HepG2 (cell line): ENCODE results near the gene STX10. TPM values are rescaled to one million over a fixed set of nuclear protein-coding genes. Genes with fewer than 3 reads are reported as not detected.

Experiments used
- AGO1 ChIP-seq: fragments of 200-400 bp; formaldehyde crosslinking; IDR thresholded peaks from 2 replicates; pipeline ENCODE4 v1.6.1; 2017; ENCODE audit warnings: mild to moderate bottlenecking, low read depth, low read length, moderate library complexity; ENCODE audit not compliant: poor library complexity, severe bottlenecking
- ATF2 ChIP-seq: sonication (generic); formaldehyde crosslinking; IDR thresholded peaks from 2 replicates; pipeline ENCODE4 v1.4.0; 2020; ENCODE audit warnings: missing genetic modification reagents
- ATF5 ChIP-seq: sonication (generic); formaldehyde crosslinking; IDR thresholded peaks from 2 replicates; pipeline ENCODE4 v1.4.0; 2020; ENCODE audit warnings: mild to moderate bottlenecking, low read depth, missing genetic modification reagents
- CENPX ChIP-seq: sonication (generic); formaldehyde crosslinking; IDR thresholded peaks from 2 replicates; pipeline ENCODE4 v1.9.0; 2021; ENCODE audit warnings: mild to moderate bottlenecking, missing genetic modification reagents, moderate library complexity
- FOSL2 ChIP-seq: sonication (generic); formaldehyde crosslinking; IDR thresholded peaks from 2 replicates; pipeline ENCODE4 v1.4.0; 2020; ENCODE audit warnings: missing genetic modification reagents
- NRL ChIP-seq: sonication (generic); formaldehyde crosslinking; IDR thresholded peaks from 2 replicates; pipeline ENCODE4 v1.5.0; 2020; ENCODE audit warnings: missing genetic modification reagents, mild to moderate bottlenecking, moderate library complexity, borderline replicate concordance
- PTBP1 ChIP-seq: fragments of 200-400 bp; formaldehyde crosslinking; IDR thresholded peaks from 2 replicates; pipeline ENCODE4 v1.6.1; 2018; ENCODE audit warnings: low read length, low read depth; ENCODE audit not compliant: poor library complexity, severe bottlenecking
- RFX5 ChIP-seq: IDR thresholded peaks from 2 replicates; pipeline ENCODE4 v1.6.1; 2011; ENCODE audit warnings: low read depth, low read length, improper control_type of control experiment
- SATB2 ChIP-seq: sonication (generic); formaldehyde crosslinking; IDR thresholded peaks from 2 replicates; pipeline ENCODE4 v1.5.0; 2020; ENCODE audit warnings: missing genetic modification reagents
- SNAPC5 ChIP-seq: sonication (generic); formaldehyde crosslinking; IDR thresholded peaks from 2 replicates; pipeline ENCODE4 v1.8.1; 2023; ENCODE audit warnings: mild to moderate bottlenecking, missing genetic modification reagents, borderline replicate concordance
- TSC22D2 ChIP-seq: sonication (generic); formaldehyde crosslinking; IDR thresholded peaks from 2 replicates; pipeline ENCODE4 v1.5.1; 2020; ENCODE audit warnings: missing genetic modification reagents, mild to moderate bottlenecking, borderline replicate concordance
- ZFYVE20 ChIP-seq: sonication (generic); formaldehyde crosslinking; IDR thresholded peaks from 2 replicates; pipeline ENCODE4 v1.8.0; 2023; ENCODE audit warnings: low read depth, mild to moderate bottlenecking, moderate library complexity, missing genetic modification reagents, borderline replicate concordance
- ZNF136 ChIP-seq: sonication (generic); formaldehyde crosslinking; IDR thresholded peaks from 2 replicates; pipeline ENCODE4 v1.8.1; 2022; ENCODE audit warnings: low read depth, mild to moderate bottlenecking, moderate library complexity, missing genetic modification reagents
- ZNF337 ChIP-seq: sonication (generic); formaldehyde crosslinking; IDR thresholded peaks from 2 replicates; pipeline ENCODE4 v1.5.1; 2020; ENCODE audit warnings: missing genetic modification reagents, low read depth, mild to moderate bottlenecking, borderline replicate concordance
- ZNF770 ChIP-seq: sonication (generic); formaldehyde crosslinking; IDR thresholded peaks from 2 replicates; pipeline ENCODE4 v1.5.0; 2020; ENCODE audit warnings: mild to moderate bottlenecking, missing genetic modification reagents
- ZNF772 ChIP-seq: sonication (generic); formaldehyde crosslinking; IDR thresholded peaks from 2 replicates; pipeline ENCODE4 v1.5.0; 2020; ENCODE audit warnings: mild to moderate bottlenecking, missing genetic modification reagents
- ZNF776 ChIP-seq: sonication (generic); formaldehyde crosslinking; IDR thresholded peaks from 2 replicates; pipeline ENCODE4 v1.4.0; 2020; ENCODE audit warnings: mild to moderate bottlenecking, missing genetic modification reagents
- polyA plus RNA-seq, 8 experiments: library from polyadenylated mRNA; depleted of rRNA in 3 of 8; stranded (reverse) in 7 of 8; unstranded in 1 of 8; fragments of >200 nt; fragmentation: Illumina TruSeq in 4 of 8; extraction: Trizol in 4 of 8; gene quantifications; 2 replicates each; pipeline versions ENCODE4 v1.2.1 to v1.2.3, GENCODE V29; 2011 to 2016; ENCODE audit warnings: low read depth in 4 of 8, missing spikeins in 1 of 8, mixed read lengths in 1 of 8; ENCODE audit not compliant: insufficient read depth in 1 of 8
- total RNA-seq, 5 experiments: library from RNA; depleted of rRNA; stranded (reverse); fragments of >200 nt; fragmentation: Illumina TruSeq; extraction: Trizol; gene quantifications; 2 replicates each; pipeline ENCODE4 v1.2.3, GENCODE V29; 2016; ENCODE audit warnings: low read depth in 1 of 5

STX10 gene
- total and polyA plus RNA-seq, 2 of the 13 experiments (the other 11 are each of a cell fraction or from before 2014, with no cell fraction given): 47.9 to 66.4 TPM

GRCh38 chr19:13150187-13150930 lies at the start of gene STX10, which contains the start of gene IER2 (continued):
- TF ChIP-seq SNAPC5 (CRISPR knock-in tag) (0 out of 2 replicates have a peak, but pooled peaks have one; percentile 64), FOSL2 (CRISPR knock-in tag) (peak; percentile 48), ZNF136 (CRISPR knock-in tag) (0 out of 2 replicates have a peak, but pooled peaks have one; percentile 33), RFX5 (no peak), ZNF772 (CRISPR knock-in tag) (no peak), TSC22D2 (CRISPR knock-in tag) (0 out of 2 replicates have a peak, but pooled peaks have one; percentile 51), CENPX (CRISPR knock-in tag) (no peak), PTBP1 (peak; percentile 68), ZNF776 (CRISPR knock-in tag) (peak; percentile 15; the same call in 1 of the 2 replicates), NRL (CRISPR knock-in tag) (no peak; the same call in 1 of the 2 replicates), ATF5 (no peak), ZNF337 (CRISPR knock-in tag) (no peak), ZFYVE20 (no peak), ATF2 (CRISPR knock-in tag) (peak; percentile 59; the same call in 1 of the 2 replicates), ZNF770 (peak; percentile 70), AGO1 (peak; percentile 22), SATB2 (CRISPR knock-in tag) (no peak)
